Skeletal muscle tissue (tissue), 4 donors: ENCODE measurements around the gene EIF5B. TPM values are rescaled to one million over a fixed set of nuclear protein-coding genes. Genes with fewer than 3 reads are reported as not detected.

ENCODE experiments used
- H3K27ac ChIP-seq: one replicate; pipeline ENCODE4 v1.7.0; 2013; ENCODE audit warnings: mild to moderate bottlenecking, low read depth, low read length, inconsistent platforms
- H3K27me3 ChIP-seq, 3 donors: one replicate each; pipeline ENCODE4 v1.7.0; 2013; ENCODE audit warnings: low read length in 3 of 3; ENCODE audit not compliant: control insufficient read depth in 3 of 3, insufficient read depth in 3 of 3
- H3K36me3 ChIP-seq, 3 donors: one replicate each; pipeline ENCODE4 v1.7.0; 2013; ENCODE audit warnings: low read length in 3 of 3; ENCODE audit not compliant: control insufficient read depth in 3 of 3, insufficient read depth in 3 of 3
- H3K4me1 ChIP-seq, 3 donors: one replicate each; pipeline ENCODE4 v1.7.0; 2013; ENCODE audit warnings: low read length in 3 of 3, mild to moderate bottlenecking in 3 of 3; ENCODE audit not compliant: control insufficient read depth in 3 of 3, insufficient read depth in 3 of 3
- H3K4me3 ChIP-seq, 3 donors: one replicate each; pipeline ENCODE4 v1.7.0; 2013; ENCODE audit warnings: low read length in 3 of 3
- H3K9ac ChIP-seq, 3 donors: one replicate each; pipeline ENCODE4 v1.7.0; 2013; ENCODE audit warnings: low read length in 3 of 3, mild to moderate bottlenecking in 3 of 3, moderate library complexity in 2 of 3, low read depth in 1 of 3
- H3K9me3 ChIP-seq, 3 donors: one replicate each; pipeline ENCODE4 v1.7.0; 2013; ENCODE audit warnings: low read length in 3 of 3; ENCODE audit not compliant: control insufficient read depth in 3 of 3
- total RNA-seq: library from RNA; depleted of rRNA; stranded (reverse); fragments of >200 nt; gene quantifications from one replicate; pipeline ENCODE4 v1.2.3, GENCODE V29; 2014
- donor health status: Osteomylitis.

EIF5B gene
- total RNA-seq, 1 donor from 2014 or later, result 11.0 TPM

DNA sequence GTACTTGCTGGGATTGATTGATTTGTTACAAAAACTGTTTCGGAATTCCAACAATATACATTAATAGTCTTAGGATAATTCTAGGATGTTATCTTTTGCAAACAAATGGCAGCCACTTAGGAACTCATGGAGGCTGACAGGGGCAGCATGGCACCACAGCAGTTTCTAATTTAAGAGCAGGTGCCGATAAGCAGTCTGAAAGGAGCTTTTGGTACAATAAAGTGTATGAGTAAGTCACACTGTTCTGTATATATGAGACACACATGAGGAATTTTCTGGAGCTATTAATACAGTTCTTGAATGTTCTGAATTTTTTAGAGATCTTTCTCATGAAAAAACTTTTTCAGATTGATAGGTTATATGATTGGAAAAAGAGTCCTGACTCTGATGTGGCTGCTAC, 52.2 kb downstream of the EIF5B start:
- Histone ChIP-seq H3K4me1 (no peaks in the 10 kb centered on the region), H3K4me3 (no peak overlapping the region), H3K27ac (peak overlapping the region; percentile 39), H3K36me3 (peaks cover 5 to 30% (median 30%) of the 10 kb centered on the region in 3 donors), H3K27me3 (no peaks in the 10 kb centered on the region), H3K9me3 (no peaks in the 10 kb centered on the region), H3K9ac (no peak overlapping the region)

- Histone ChIP-seq H3K36me3 (peaks cover 6 to 35% (median 32%) of the 10 kb centered on the region in 3 donors), H3K4me3 (no peak overlapping the region), H3K4me1 (no peaks in the 10 kb centered on the region), H3K27ac (peak overlapping the region; percentile 39), H3K9me3 (no peaks in the 10 kb centered on the region), H3K9ac (no peak overlapping the region), H3K27me3 (no peaks in the 10 kb centered on the region)
These were observed 52.8 kb downstream of the EIF5B start for GRCh38 chr2:99389946-99390345.

DNA sequence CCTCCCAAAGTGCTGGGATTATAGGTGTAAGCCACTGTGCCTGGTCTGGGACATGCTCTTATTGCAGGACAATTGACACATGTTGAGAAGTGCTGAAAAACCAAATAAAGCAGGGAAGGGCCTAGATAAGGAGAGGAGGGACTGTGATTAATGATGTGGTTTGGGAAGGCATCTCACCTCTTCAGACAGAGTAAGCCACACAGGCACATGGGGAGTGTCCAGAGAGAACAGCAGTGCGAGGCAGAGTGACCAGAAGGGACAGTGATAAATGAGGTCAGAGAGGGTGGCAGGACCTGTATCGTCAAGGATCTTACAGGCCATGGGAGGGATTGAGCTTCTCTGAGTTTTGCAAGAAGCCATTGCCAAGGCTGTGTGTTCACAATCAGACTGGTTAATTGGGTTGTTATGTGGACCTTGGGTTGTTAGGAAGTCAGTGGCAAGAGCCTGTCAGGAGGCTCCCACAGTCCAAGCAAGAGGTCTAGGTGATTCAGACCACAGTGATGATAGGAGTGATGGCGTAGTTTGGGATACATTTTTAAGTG, 58.5 kb downstream of the EIF5B start:
- no peak overlapping the region for H3K4me3 ChIP-seq
- H3K9ac ChIP-seq, result no peak overlapping the region
- peaks cover 0 to 4% (median 0%) of the 10 kb centered on the region in 3 donors for H3K4me1 ChIP-seq
- no peaks in the 10 kb centered on the region for H3K27me3 ChIP-seq
- H3K27ac ChIP-seq, result no peak overlapping the region
- H3K36me3 ChIP-seq, result peaks cover 38 to 80% (median 74%) of the 10 kb centered on the region in 3 donors
- H3K9me3 ChIP-seq, result no peaks in the 10 kb centered on the region

DNA sequence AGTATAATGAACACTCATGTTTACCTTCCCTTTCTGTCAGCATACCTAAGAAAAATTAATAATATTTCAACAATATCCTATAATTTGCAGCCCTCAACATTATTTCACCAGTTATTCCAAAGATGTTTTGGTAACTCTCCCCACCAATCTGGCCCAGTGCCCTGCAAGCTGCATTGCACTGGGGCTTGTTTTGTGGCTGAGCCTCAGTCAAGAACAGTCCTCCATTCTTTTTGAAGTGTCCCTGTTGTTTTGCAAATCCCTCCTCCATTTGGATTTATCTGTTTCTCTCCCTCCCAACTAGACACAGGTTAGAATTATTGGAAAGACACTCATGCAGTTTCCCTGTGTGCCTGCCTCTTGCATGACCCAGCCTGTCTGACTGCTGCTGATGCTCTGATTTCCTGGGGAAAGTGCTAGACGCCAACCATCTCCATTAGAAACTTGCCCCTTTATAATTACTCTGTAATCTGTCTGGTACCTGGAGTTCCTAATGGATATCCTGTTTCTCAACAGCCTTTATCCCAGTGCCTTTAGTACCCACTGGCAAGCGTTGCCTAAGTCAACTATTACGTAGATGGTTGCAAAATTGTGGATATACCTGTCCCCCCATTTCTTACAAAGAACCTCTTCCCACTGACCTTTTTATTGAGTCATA, 60.2 kb downstream of the EIF5B start:
- H3K9ac ChIP-seq, result no peak overlapping the region
- no peak overlapping the region for H3K4me3 ChIP-seq
- H3K27ac ChIP-seq, result no peak overlapping the region
- H3K9me3 ChIP-seq, result no peaks in the 10 kb centered on the region
- H3K27me3 ChIP-seq, result no peaks in the 10 kb centered on the region
- peaks cover 0 to 4% (median 0%) of the 10 kb centered on the region in 3 donors for H3K4me1 ChIP-seq
- peaks cover 42 to 88% (median 77%) of the 10 kb centered on the region in 3 donors for H3K36me3 ChIP-seq

DNA sequence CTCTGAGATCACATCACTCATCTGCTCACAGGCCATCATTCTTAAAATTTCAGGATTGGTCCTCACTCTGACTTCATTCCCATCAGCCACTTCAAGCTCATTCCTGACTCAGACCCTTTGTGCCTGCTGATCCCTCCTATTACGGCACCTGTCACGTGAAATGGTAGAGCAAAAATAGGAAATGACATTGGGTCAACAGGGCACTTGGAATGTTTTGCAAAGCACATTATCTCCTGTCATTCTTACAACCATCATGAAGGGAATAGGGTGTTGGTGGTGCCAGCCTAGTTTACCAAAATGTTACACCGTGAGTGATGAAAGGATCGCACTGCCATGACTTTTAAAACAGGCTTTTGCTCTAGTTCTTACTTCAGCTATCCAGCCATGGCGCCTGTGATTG, 61.1 kb downstream of the EIF5B start:
- H3K36me3 ChIP-seq, result peaks cover 42 to 91% (median 83%) of the 10 kb centered on the region in 3 donors
- H3K9ac ChIP-seq, result no peak overlapping the region
- no peak overlapping the region for H3K27ac ChIP-seq

DNA sequence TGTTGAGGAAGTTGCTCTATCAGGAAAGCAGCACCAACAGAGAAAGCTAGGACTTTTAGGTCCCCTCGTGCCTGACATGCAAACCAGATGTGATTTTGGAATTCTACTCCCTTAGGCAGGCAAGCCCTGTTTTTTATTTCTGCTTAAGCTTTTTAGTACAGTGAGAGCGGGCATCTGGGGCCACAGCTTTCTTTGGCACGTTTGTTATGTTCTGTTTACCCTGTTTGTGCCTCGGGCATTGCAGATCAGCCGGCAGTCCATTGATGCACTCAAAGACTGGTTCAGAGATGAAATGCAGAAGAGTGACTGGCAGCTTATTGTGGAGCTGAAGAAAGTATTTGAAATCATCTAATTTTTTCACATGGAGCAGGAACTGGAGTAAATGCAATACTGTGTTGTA, 61.9 kb downstream of the EIF5B start:
- Histone ChIP-seq H3K27me3 (no peaks in the 10 kb centered on the region), H3K36me3 (peaks cover 40 to 91% (median 83%) of the 10 kb centered on the region in 3 donors), H3K4me3 (no peak overlapping the region), H3K27ac (no peak overlapping the region), H3K9ac (no peak overlapping the region), H3K4me1 (peaks cover 5 to 12% (median 10%) of the 10 kb centered on the region in 3 donors), H3K9me3 (no peaks in the 10 kb centered on the region)

More for the DNA sequence above, 61.1 kb downstream of the EIF5B start:
- H3K4me3 ChIP-seq, result no peak overlapping the region
- peaks cover 0 to 9% (median 3%) of the 10 kb centered on the region in 3 donors for H3K4me1 ChIP-seq
- no peaks in the 10 kb centered on the region for H3K9me3 ChIP-seq
- no peaks in the 10 kb centered on the region for H3K27me3 ChIP-seq

GRCh38 chr2:99399795-99400194, 62.6 kb downstream of the EIF5B start:
- H3K27me3 ChIP-seq, result no peaks in the 10 kb centered on the region
- H3K4me1 ChIP-seq, result peaks cover 12 to 16% (median 15%) of the 10 kb centered on the region in 3 donors
- H3K36me3 ChIP-seq, result peaks cover 36 to 85% (median 83%) of the 10 kb centered on the region in 3 donors
- no peak overlapping the region for H3K4me3 ChIP-seq
- no peak overlapping the region for H3K9ac ChIP-seq
- no peak overlapping the region for H3K27ac ChIP-seq
- H3K9me3 ChIP-seq, result no peaks in the 10 kb centered on the region

DNA sequence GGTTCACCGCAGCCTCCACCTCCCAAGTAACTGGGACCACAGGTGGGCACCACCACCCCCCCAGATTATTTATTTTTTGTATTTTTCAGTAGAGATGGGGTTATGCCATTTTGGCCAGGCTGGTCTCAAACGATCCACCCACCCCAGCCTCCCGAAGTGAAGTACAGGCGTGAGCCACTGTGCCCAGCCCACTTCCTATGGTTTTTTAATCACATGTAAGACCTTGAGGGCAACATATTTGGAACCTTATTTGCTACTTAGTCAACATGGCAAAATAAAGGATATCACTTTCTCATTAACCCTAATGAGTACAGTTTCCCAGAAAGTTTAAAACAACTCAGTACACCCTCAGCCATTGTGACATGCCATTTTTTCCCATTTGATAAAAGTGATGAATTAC, 64.7 kb downstream of the EIF5B start:
- H3K9ac ChIP-seq, result no peak overlapping the region
- peaks cover 24 to 81% (median 74%) of the 10 kb centered on the region in 3 donors for H3K36me3 ChIP-seq
- no peak overlapping the region for H3K4me3 ChIP-seq
- no peaks in the 10 kb centered on the region for H3K27me3 ChIP-seq
- no peak overlapping the region for H3K27ac ChIP-seq
- no peaks in the 10 kb centered on the region for H3K9me3 ChIP-seq
- H3K4me1 ChIP-seq, result peaks cover 19 to 24% (median 22%) of the 10 kb centered on the region in 3 donors

DNA sequence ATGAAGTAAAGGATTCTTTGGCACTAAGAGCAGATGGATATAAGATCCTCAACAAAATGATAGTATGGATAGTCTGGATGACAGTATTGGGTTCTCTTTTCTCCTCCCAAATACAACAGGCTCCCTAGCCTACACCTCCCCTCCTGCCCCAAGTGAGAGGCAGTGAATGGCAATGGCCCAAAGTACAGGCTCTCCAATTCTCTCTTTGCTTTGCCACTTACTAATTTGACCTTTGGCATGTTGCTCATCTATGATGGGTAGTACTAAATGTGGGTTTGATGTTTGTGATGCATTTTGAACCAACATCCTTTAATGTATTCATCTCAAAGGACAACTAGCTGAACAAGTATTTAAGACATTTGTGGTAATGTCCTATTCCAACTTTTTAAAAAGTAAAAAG, 65.9 kb downstream of the EIF5B start:
- H3K36me3 ChIP-seq, result peaks cover 18 to 72% (median 67%) of the 10 kb centered on the region in 3 donors
- H3K27me3 ChIP-seq, result no peaks in the 10 kb centered on the region
- peaks cover 19 to 24% (median 22%) of the 10 kb centered on the region in 3 donors for H3K4me1 ChIP-seq
- H3K27ac ChIP-seq, result no peak overlapping the region
- no peak overlapping the region for H3K4me3 ChIP-seq
- no peak overlapping the region for H3K9ac ChIP-seq
- no peaks in the 10 kb centered on the region for H3K9me3 ChIP-seq

GRCh38 chr2:99403524-99403923, 66.3 kb downstream of the EIF5B start:
- H3K4me3 ChIP-seq, result no peak overlapping the region
- H3K36me3 ChIP-seq, result peaks cover 16 to 68% (median 64%) of the 10 kb centered on the region in 3 donors
- peak overlapping the region; percentile 57 for H3K27ac ChIP-seq

More at GRCh38 chr2:99403524-99403923, 66.3 kb downstream of the EIF5B start:
- no peaks in the 10 kb centered on the region for H3K9me3 ChIP-seq
- peaks cover 19 to 24% (median 22%) of the 10 kb centered on the region in 3 donors for H3K4me1 ChIP-seq
- peak overlapping the region in 2 of 3 donors; percentile 10 to 12 for H3K9ac ChIP-seq
- H3K27me3 ChIP-seq, result no peaks in the 10 kb centered on the region
